HG03469 (cell line): Measurements from ENCODE around the gene KRT82.

Experiments
- ATAC-seq: cut with Tn5 transposase; IDR thresholded peaks from one replicate; pipeline ENCODE4 v1.9.1; 2021; ENCODE audit warnings: mild to moderate bottlenecking, moderate library complexity, moderate number of reproducible peaks; ENCODE audit not compliant: unreplicated experiment

The KRT82 gene

GRCh38 chr12:52387859-52388258 is 18.3 kb downstream of the KRT82 start:
- ATAC-seq, result no peak

DNA sequence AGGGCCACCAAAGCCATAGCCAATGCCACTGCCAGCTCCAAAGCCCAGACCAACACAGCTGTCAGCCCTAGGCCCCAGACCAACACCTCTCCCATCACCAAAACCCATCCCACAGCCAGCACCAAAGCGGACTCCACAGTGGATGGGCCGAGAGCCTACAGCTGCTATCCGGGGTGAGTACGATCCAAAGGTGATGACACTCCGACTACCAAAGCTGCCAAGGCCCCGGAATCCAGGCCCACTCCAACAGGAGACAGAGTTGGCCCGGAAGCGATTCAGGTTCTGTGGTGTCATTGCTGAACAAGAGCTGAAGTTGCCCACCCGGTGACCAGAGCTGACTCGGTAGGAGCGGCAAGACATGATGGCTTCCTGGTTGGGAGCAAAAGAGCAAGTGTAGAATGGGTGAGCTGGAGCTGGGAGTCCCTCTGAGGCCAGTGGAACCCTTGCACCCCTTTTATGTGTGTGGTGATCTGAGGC is 20.9 kb downstream of the KRT82 start, which contains the start of gene KRT84:
Gene KRT84 (minus strand): TSS at position 427 of the 477 bp plus-strand sequence. CDS start 67 bp downstream, at position 360.
- ATAC-seq, result no peak

GRCh38 chr12:52383331-52383730 is 22.8 kb downstream of the KRT82 start:
- ATAC-seq, result no peak

GRCh38 chr12:52382854-52383253 is 23.3 kb downstream of the KRT82 start:
- no peak for ATAC-seq

DNA sequence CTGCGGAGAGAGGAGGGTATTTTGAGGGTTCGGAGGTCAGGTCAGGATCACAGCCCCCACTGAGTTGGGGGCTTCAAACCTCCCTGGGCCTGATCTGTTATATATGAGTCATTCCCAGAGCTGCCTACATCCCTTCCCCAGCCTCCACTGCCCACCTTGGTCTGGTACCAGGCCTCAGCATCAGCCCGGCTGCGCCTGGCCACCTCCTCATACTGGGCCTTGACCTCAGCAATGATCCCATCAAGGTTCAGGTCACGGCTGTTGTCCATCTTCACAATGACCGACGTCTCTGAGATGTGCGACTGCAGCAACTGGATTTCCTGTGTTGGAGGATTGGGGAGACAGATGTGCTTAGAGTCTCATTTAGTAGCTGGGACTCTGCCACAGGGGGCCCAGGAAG is 24.9 kb downstream of the KRT82 start:
- ATAC-seq, result no peak

GRCh38 chr12:52380271-52380694 is 25.9 kb downstream of the KRT82 start:
- no peak for ATAC-seq

DNA sequence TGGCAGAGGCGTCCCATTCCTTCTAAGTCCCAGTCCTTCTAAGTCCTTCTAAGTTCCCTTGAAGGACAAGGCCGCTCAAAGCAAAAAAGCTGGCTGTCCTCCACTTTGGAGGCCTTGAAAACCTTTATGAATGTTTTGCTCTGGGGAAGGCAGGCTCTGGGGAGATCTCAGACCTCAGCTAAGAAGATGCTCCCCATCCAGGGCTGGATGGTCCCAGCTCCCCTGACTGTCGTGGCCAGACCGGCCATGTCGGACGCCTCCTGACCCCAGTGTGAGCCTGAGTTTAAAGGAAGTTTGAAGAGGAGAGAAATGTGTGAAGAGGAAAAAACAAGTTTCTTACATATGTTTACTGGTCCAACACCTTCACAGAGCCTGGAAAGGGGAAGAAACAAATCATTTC is 26.6 kb downstream of the KRT82 start:
- no peak for ATAC-seq

- ATAC-seq, result no peak
Measured at GRCh38 chr12:52378091-52378490, 28.0 kb downstream of the KRT82 start.

DNA sequence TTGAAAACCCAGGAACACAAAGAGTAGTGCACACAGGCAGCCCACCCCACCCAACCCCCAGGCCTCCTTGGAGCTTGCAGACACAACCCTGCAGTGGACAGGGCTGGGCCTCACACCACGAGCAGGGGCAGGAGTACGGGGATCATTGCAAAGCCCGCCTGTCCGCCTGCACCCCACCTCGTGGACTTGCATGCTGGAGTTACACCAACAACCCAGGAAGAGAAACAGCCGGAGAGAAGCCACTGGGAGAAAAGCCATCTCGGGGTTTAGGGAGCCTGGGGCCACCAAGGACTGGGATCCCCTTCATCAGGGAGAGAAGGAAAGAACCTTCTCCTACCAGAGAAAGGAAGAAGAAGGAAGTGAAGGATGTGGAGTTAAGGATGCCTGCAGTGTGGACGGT is 28.9 kb downstream of the KRT82 start:
- ATAC-seq, result no peak

GRCh38 chr12:52372216-52373154 is 33.6 kb downstream of the KRT82 start:
- no peak for ATAC-seq

- no peak for ATAC-seq
Measured at GRCh38 chr12:52371716-52372115, 34.4 kb downstream of the KRT82 start.

DNA sequence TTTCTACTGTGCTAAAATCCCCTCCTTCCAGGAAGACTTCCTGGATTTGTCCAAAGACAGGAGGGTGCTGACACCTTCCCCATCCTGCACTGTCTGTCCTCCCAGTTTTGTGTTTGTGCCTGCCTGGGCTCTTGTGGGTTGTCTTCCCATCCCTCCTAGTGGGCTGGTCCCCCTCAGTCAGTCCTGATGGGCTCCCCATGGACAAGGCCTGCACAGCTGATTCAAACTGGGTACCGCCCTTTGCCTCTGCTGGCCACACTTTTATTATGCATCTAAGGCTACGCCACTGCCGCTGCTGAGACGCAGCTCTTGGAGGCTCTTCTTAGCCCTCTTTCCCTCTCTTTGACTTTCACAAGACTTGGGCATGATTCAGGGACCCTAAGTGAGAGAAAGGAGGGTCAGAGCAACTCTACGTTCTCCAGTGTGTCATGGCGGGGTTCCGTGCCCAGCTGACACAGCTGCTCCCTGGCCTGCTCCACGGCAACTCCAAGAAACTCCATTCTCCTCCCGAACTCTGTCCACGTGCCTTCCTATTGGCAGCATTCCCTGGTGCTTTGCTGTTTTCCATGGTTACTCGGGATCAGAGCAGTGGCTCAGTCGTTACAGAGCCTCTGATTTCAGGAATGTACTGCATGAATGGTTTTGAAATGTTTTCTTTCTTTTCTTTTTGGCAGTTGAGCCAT is 35.1 kb downstream of the KRT82 start:
- ATAC-seq, result no peak

DNA sequence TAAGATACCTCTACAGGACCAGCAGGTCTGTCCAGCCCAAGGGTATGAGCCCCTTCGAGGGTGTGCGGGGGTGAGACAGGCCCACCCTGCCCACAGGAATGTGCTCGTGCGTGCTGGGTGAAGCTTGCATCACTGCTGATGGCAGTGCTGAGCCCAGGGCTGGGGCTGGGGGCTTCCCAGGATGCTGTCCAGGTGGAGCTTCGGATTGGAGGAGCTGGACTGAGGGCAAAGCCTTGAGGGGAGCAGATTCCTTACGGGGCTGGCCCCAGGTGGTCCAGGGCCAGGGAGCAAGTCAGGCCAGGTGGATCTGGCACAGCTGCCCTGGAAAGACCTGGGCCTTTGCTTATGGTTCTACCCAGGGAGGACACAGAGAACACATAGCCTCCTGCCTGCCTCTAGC is 36.3 kb downstream of the KRT82 start:
- ATAC-seq, result no peak

DNA sequence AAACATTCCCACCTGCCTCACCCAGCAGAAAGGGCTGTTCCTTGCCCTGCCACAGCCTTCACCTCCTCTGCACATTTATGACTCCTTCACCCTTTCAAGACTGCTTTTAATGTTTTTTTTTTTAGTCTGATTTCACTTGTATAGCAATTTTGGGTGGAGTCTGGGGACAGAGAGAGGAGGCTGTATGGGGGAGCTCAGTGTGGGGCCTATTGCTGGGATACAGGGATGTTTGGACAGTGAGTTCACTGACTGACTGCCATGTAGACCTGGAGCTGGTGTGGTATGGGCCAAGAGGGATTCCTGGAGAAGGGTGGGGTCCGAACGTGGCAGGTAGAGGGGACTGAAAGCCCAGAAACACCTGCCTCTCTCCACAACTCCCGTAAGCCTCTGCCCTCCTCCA is 36.9 kb downstream of the KRT82 start:
- ATAC-seq, result no peak

DNA sequence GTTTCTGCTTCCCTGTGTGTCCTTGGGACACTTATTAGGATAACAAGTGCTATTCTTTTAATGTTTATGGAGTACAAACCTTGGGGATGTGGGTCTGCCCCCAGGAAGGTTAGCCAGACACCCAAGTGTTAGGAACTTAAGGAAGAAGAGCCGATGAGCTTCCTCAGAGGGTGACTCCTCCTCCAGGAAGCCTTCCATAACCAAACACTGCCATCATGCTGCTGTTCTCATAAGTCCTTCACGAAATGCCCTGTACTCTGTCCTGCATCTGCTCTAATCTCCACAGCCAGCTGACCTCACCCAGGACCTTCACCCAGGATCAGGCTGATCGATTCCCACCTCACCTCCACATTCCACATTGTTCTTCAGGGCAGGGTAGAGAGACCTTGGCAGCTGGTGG is 37.6 kb downstream of the KRT82 start:
- no peak for ATAC-seq

- ATAC-seq, result no peak
Measured at GRCh38 chr12:52367876-52368275, 38.3 kb downstream of the KRT82 start.

GRCh38 chr12:52366738-52367485 is 39.2 kb downstream of the KRT82 start, which contains the start of gene KRT85:
Gene KRT85 (minus strand): TSS chr12:52367481. CDS start chr12:52367405, 76 bp downstream.
- ATAC-seq, result no peak

GRCh38 chr12:52364901-52365489 is 41.1 kb downstream of the KRT82 start:
- ATAC-seq, result no peak

DNA sequence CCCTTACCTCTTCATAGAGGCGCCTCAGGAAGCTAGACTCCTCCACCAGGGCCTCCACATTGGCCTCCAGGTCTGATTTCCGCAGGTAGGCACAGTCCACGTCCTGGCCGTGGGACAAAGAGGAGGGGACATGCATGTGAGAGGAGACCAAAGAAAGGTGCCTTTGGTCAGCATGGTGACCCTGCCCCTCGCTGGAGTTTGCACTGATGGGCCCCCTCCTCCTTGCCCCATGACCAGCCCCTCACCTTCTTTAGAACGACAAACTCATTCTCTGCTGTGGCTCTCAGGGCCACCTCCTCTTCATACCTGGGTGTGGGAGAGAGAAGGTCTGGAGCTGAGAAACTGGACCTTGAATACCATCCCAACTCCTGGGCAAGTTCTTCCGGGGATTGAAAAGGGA is 42.1 kb downstream of the KRT82 start:
- ATAC-seq, result no peak

DNA sequence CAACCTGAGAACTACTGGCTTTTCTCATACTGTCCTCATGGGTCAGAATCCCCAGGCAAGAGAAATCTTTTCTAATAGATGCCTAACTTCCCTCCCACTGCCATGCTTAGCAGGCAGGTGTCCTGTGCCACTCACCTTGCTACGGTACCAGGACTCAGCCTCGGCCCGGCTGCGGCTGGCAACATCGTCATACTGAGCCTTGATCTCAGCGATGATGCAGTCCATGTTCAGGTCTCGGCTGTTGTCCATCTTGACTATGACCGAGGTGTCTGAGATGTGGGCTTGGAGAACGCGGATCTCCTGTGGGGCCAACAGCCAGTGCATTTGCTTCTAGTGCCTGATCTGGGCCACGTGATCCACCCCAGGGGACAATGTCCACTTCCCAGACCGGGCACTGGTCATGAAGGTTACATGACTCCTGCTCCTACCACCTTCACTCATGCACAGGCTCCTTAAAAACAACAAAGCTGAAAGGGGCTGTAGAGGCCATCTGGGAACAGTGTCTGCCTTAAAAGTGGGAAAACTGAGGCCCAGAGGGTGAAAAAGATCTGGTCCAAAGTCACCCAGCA is 42.9 kb downstream of the KRT82 start:
- no peak for ATAC-seq
